DMS79 treated with DMSO at 0.1 percent for 48 hours (cell line): ENCODE results near the gene RNASE13.
"Not testable (repeated sequence)": the region's sequence is repeated elsewhere in the genome, so short reads cannot be mapped to it uniquely, and the experiment has no call there.

Experiments used
- DNase-seq: peaks from one replicate; lab custom pipeline; 2025; lab: John Stamatoyannopoulos, UW

Gene RNASE13

DNA sequence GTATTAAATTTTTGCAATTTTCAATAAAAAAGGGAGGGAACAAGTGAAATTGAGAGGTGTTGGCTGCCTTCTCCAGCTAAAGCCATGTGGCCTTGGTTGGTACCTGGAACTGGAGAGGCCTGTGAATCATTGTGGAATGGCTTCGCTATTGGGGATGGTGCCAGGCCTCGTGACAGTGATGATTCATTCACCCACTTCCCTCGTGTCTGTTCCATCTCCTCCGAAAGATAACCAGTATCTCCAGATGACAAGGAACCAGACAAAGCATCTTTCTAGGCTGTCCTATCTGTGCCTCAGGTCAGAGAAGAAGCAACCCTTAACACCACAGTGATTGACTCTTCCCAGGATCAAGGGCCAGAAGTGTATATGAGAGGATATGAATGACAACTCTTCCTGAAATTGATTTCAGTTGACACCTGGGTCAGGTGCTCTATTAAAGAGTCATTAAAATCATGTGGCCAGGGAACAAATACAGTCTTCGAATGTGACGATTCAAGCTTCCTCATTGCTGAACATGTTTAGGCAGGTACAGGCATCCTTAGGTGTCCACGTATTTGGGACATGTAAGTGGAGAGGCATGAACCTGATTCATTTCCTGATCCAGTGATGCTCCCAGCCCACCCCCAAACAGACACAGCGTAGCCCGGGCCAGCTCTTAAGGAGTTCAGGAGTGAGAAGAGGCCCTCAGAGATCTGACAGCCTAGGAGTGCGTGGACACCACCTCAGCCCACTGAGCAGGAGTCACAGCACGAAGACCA, 7.2 kb upstream of the RNASE13 start, which contains the start of gene RNASE7:
Gene RNASE7 (plus strand): TSS at position 687 of the 758 bp plus-strand sequence. CDS start 631 bp downstream, outside the sequence.
- no peak for DNase-seq

DNA sequence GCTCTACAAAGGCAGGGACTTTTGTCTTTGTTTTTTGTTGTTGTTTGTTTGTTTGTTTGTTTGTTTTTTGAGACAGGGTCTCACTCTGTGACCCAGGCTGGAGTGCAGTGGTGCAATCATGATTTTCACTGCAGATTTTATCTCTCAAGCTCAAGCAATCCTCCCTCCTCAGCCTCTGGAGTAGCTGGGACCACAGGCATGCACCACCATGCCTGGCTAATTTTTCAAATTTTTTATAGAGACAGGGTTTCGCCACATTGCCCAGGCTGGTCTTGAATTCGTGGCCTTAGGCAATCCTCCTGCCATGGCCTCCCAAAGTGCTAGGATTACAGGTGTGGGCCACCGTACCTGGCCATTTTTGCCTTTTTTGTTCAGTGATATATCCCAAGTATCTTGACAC, 6.3 kb upstream of the RNASE13 start:
- DNase-seq = not testable (repeated sequence)

DNA sequence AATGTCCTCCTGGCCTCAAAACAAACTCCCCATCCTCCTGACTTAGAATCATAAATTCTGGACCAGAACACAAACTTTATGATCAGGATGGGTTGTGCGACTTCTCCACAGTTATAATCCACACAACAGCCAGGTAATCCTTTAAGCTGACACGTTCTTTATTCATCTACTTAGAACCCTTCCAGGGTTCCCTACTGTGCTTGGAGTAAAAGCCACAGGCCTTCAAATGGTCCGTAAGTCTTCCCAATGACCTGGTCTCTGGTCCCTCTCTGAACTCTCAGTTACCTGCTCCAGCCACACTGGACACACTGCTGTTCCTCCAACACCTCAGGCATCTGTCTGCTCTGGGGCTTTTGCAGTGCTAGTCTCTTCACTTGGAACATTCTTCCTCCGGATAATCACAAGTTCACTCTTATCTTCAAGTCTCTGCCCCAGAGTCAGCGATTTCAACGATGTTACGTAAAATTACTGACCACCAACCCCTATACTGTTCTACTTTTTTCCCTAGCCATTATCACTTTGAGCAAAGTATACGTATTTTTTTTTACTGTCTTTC, 5.8 kb upstream of the RNASE13 start:
- DNase-seq = no peak

DNA sequence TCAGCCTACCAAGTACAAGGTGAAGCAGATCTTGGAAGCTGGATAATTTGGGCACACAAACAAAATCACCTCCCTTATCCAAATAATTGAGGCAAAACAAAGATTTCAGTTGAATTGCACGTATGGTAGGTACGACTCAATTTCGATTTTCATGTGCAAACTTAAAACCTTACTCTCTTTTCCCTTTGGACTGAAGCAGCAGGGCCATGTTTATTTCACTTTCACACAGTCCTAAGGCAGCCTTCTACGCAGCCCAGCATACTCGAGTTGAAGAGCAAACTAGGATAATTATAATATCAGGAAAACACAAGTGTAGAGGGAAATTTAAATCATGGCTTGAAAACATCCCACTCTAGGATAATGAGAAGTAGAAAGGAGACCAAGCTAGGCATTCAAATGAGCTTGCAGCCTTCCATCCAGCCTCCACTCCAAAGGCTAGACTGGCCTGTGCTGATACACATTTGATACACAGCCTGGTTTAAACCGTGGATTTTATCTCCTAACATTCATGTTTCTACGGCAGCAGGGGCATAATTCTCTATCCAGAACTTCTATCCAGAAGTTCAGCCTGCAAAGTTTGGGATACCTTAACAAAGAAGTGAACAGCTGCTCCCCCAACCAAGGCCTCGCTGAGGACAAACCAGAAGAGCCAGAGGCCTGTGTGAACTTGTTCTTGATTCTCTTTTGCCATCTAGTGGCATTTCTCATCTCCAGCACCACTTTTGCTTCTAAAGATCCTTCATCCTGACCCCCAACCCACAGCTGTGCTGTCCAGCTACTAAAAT, 5.2 kb upstream of the RNASE13 start:
- DNase-seq = peak; percentile 35

DNA sequence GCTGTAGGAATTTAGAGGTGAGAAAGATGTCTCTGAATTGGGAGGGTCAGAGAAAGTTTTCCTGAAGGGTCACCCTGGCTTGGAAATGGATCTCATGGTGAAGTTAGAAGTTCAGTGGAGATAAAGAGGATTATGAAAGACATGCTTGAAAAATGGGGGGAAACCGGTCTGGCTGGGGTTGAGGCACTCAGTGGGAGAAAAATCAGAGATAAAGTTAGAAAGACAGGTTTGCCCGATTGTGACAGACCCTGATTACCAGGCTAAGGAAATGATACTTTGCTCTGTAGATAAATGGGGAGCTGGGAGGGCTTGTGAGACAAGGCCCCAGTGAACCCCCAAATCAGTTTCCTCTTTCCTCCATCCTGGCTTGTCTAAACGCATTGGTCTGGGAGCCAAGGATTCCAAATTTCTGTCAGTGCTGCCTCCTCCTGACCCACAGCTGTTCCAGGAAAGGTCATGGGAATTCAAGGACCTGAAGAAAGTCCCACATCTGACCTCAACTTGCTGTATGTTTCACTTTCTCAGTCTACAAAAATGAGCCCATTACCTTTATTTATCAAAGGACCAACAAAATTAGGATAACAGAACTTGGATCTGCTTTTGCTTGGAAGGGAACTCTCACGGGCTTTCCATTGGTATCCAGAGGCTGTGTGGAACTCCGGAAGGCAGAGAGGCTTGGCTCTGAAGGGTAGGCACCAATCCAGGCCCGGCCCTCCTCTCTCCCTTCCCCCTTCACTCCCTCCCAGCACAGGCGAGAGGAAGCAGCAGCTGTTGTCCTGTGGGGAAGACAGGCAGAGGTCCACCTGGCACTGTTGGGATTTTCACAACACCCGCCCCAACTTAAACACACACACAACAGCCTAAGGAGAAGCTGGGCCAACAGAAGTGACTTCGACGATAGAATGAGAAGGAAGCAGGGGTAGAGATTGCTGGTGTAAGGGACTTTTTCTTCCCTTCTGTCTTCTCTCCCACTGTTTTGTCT, 4.1 kb upstream of the RNASE13 start:
- DNase-seq = no peak

DNA sequence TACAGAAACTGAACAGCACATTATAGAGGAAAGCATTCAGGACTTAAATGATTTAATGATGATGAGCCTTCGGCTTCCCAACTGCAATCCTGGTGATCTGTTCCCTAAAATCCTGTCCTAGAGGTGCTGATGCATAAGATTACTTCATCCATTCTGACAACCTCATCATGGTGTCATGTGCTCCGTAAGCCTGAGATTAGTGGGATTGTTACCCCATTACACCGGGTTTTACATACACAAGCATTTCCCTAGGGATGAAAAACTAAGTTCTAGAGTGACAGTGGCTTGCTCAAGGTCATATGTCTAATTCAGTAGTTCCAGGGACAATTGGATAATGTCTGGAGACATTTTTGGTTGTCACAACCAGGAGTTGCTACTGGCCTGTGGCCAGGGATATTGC, 2.5 kb upstream of the RNASE13 start:
- no peak for DNase-seq

DNA sequence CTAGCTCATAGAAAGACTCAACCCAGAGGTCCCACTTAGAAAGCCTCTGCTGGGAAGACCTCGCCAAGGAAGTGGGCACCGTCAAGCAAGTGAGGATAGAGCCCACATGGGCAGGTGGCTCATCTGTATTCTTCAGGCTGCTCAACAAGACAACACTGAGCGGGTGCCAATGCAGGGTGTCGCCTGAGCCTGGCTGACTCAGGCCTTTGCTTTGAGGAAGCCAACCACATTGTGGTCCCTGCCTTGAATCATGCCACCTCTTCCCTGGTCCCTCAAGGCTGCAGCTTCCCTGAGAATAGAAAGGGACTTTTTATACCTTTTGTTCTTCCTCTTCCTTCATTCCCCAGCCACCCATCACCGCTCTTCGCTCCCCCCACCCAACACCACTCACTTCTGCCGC, 2.1 kb upstream of the RNASE13 start:
- DNase-seq = no peak

DNA sequence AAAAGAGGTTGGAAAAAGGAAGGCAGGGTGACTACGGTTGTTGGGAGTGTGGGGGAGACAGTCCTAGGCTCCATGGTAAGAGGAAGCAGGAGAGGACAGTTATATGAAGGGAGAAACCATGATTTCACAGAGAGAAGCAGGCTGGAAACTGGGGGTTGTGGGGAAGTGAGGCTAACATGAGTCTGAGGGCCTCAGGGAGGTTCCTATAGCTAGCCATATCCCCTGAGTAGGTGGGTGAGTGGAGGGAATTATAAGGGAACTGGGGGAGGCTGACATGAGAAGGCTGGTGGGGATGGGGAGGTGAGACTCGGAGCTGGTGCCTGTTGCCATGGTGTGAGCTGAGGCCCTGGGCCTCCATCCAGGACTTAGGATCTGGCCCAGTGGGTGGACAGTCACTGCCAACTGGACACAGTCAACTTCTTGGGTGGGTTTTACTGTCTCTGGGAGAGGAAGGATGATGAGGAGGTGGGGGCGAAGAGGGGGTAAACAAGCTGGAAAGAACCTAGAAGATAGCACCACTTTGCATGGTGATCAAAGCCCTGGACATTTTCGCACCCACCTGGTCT, 1.4 kb downstream of the RNASE13 start:
- no peak for DNase-seq

DNA sequence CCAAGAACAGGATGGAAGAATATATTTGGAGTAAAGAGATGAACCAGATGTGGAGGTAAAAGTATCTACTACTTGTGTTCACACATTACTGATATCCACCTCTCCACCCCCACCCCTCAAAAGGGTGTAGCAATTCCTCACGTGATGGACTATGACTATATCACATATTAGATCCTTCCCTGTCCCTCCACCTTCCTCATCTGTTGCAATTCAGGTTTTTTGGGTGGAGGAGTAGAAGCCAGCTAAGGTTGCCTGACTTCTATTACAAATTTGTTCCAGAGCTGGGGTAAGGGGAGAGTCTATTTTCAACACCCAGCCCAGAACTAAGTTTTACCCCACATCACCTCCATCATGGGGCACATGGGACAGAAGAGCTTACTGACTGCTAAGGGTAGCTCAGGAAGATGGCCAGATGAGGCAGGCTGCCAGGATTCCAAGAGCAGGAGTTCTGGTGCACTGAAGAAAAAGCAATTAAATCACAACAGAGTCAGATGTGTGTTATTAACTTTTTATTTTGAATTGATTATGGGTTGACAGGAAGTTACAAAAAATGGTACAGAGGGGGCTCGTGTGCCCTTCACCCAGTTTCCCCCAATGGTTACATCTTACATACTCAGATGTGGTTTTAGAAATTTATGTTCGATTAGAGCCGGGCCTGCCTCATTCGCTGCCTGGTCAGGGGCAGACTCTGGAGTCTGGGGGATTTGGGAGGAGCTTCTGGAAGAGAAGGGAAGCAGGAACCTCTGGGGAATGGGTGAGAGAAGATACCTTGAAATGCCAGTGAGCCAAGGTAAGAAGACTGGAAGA, 2.1 kb downstream of the RNASE13 start:
- no peak for DNase-seq

DNA sequence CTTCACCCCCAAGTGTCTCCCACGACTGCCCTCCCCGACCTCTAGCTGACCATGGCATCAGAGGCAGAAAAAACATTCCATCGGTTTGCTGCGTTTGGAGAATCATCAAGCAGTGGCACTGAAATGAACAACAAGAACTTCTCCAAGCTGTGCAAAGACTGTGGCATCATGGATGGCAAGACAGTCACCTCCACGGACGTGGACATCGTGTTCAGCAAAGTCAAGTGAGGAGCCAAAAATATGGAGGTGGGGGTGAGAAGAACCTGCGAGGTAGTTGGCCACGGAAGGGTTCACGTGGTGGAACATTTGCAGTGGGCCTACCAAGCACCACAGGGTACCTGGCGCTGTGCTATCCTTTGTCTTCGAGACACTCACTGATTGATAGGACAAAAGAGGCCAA, 4.1 kb downstream of the RNASE13 start:
- DNase-seq = no peak

DNA sequence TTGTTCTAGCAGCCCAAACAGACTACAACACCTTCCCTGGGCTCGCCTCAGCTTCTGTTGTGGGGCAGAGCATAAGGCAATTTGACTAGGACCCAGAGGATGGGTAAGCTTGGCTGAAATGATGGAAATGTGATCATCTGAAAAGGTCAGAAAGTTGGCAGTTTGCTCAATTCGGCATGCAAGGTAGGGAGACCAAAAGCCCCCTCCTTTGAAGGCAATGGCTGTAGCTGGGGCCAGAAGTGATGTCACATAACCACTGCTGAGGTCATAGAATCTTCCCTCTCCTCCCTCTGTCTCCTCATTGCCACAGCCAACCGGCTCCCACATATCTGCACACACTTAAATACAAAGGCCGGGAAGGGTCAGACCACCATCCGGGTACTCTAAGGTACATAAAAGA, 4.7 kb downstream of the RNASE13 start, which contains the start of gene TPPP2:
Gene TPPP2 (plus strand): TSS at position 301 of the 400 bp plus-strand sequence. CDS start 365 bp downstream, outside the sequence.
- DNase-seq = no peak

DNA sequence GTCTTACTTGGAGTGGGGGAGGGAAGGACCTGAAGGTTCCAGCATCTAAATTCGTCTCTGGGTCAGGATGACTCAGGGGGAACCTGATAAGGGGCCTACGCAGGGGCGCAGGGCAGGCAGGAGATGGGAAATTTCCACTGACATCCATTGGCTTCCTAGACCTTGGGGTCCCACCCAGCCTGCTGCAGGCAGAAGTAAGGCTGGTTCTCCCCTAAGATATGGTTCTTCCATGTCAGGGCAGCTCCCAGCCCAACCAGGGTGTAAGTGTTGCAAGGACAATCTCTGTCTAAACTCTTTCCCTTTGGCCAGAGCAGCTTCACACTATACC, 7.7 kb downstream of the RNASE13 start:
- DNase-seq = no peak

DNA sequence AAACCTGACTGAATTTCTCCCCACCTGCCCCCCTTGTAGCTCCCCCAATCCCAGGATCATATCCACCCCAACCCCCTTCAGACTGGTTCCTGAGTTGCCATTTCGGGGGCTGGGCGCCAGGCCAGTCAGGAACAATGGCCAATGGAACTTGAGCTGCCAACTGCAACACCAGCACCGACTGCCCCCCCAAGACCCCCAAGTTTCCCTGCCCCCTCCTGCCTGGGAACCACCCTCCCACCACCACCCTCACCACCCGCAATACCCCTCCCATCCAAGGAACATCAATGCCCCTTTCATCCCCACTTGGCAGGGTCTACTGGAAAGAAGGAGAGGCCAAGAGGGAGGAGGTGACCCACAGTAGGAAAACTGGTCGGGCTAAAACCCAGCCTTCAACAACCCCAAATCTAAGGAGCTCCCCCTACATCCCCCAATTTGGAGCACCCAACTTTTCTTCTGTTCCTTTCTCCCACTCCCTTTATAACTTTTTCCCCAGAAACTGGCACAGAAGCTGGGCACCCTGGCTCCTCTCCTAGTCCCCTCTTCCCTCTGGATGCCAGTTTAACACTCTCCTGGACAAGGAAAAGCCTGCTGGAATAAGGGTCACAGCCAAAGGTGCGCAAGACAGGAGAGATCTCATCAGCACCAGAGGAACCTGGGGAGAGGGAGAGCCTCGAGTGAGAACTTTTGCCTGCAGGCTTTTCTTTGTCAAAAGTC, 8.2 kb downstream of the RNASE13 start:
- DNase-seq = no peak

DNA sequence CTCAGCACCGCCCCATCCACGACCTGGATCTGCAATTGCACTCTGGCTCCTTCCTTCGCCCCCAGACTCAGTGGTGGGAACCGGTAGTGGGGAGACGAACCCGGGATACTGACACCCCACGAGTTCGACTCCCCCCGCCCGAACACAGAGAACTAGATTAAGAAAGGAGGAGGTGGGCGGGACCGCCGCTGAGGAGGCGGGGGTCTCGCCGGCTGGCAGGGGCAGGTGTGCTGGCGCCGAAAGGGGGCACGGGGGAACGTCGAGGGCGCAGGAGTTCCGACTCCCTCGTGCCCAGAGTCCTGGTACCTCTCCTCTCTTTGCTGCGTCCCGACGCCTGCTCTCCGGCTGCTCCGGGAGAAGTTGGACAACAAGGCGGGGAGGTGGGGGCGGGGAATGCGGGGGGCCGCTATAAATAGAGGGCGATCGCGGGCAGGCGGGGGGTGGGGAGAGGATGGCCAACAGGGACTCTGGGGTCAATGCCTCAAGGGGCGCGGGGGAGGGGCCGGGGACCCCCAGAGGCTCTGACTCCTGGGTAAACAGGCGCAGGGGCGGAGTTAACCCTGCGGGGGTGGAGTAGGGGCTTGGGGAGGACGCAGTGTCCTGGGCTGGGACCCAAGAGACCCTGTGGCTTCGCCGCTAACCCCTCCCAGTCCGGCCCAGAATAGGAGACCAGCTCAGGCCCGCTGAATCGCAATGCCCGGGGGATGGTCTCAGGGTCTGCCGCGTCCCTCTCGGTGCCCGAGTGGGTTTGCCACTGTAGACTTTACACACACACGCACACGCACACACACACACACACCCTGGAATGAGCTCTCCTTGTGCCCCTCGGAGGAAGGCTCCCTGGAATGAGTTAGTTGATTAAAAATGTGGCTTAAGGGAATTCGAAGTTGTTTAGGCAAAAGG, 9.0 kb downstream of the RNASE13 start:
- no peak for DNase-seq

DNA sequence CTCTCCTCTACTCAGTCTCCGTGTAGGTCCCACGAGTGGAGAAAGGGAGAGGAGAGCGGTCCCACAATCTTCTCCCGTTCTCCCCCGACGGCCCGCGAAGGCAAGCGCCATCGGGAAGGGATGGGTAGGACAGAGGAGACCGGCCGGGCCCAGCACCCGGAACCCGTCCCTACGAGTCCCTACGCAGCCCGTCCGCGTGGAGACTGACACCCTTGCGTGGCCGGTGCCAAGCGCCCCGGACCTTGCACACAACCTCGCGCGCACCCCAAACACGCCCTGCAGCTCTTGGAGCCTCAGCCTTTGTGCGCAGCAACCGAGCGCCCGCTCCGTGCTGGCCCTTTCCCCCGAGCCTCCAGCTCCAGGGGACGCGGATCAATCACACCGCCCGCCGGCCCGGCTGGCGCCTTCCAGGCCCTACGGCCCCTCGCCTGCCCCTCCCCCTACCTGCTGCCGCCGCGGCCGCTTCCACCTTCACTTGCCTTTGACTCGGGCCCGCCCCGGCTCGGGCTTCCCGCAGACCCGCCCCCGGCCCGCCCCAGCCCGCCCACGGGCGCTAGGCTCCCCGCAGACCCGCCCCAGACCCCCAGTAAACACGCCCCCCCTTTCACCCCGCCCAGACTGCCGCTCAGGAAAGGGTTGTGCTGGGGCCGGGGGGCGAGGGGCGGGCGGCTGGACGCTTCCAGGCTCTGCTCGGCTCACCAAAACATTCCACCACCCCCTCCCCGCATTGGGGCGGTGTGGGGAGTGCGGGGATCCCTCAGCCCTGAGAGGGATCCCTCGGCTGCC, 9.8 kb downstream of the RNASE13 start, which contains the start of gene NDRG2:
Gene NDRG2 (minus strand): TSS at position 477 of the 786 bp plus-strand sequence. CDS start 1,746 bp downstream, outside the sequence.
- peak; percentile 60 for DNase-seq

DNA sequence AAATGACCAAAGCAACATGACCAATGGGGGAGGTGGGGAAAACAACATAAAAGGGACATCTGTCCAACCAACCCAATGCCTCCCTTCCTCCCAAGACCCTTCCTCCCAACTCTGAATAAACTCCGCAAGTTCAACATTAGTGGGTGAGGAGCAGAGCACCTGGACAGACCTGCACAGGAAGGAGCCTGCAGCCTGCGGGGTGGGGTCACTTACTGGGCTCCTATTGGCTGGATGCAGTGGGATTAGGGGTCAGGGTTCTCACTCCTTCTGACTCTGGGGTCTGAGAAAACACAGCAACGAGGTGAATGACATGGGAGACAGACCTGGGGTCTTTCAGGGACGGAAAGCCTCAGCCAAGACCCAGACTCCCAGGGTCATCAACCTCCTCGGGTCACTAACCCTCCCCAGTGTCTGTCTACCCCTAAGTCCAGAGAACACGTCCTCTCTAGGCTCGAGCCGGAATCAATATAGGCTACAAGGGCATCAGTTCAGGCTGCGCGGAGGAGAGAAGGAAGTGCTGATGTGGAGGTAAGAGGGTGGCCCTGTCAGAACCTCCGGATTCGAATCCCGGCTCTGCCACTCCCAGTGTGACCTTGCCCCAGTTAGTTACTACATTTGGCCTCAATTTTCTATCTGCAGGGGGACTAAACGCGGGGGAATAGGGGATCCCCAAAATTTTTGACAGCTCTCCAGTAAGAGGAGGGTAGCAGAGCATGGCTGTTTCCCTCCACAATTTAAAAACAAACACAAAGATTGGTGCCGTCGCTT, 10.6 kb downstream of the RNASE13 start:
- no peak for DNase-seq

DNA sequence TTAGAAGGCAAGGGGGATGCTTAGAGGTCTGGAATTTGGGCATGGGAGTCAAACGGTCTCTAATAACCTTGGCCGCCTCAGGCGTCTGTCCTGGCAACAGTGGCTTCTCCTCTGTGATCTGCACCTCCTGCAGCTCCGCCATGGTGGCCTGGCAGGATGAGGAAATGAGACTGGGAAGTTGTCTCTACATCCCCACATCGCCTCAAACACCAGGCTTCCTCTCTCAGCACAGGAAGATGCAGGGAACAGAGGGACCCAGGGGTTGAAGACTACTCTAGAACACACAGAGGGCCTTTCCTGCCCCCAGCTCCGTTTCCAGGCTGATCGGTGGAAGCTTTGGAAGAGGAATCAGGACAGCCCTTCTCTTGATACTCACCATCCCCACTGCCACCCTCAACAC, 11.4 kb downstream of the RNASE13 start:
- no peak for DNase-seq
